B cell (primary cell): ENCODE data around the gene MAMDC4.

Experiments used
- CTCF ChIP-seq: fragments of 200-600 bp; IDR thresholded peaks from one replicate; pipeline ENCODE4 v1.8.0; 2022; ENCODE audit warnings: antibody characterized with exemption, mild to moderate bottlenecking
- EZH2 ChIP-seq: IDR thresholded peaks from 2 replicates; pipeline ENCODE4 v1.6.1; 2012; ENCODE audit warnings: borderline replicate concordance, low read depth, mild to moderate bottlenecking, moderate library complexity, low read length; ENCODE audit not compliant: insufficient read depth, poor library complexity, severe bottlenecking

GRCh38 chr9:136906266-136906665 lies 54.1 kb downstream of the MAMDC4 start:
- TF ChIP-seq CTCF = no peak
- TF ChIP-seq EZH2 = no peak
